PC-9 (cell line): Measurements from ENCODE around the gene CRYBG1. TPM values are rescaled to one million over a fixed set of nuclear protein-coding genes. Genes with fewer than 3 reads are reported as not detected.

Experiments
- BruUV-seq: library from RNA; stranded (reverse); fragments of 400-500 nt; replicated peaks from 2 replicates; lab custom pipeline; 2021; lab: Mats Ljungman, UMichigan
- CTCF ChIA-PET: fragments of 300-600 bp; sonication (Branson Sonifier 250); formaldehyde crosslinking; loops from one replicate; lab custom pipeline; 2022; ENCODE audit warnings: antibody characterized with exemption; lab: Charles Lee
- POLR2A ChIA-PET: fragments of 300-600 bp; sonication (Branson Sonifier 250); formaldehyde crosslinking; loops from one replicate; lab custom pipeline; 2022; ENCODE audit warnings: antibody characterized with exemption; ENCODE audit not compliant: unreplicated experiment; lab: Charles Lee
- DNase-seq, 2 experiments: peaks; one replicate each; pipeline versions ENCODE4 v3.0.0 to v3.0.0-alpha.2; 2015 to 2022; ENCODE audit warnings: mixed read lengths in 1 of 2
- H2AFZ ChIP-seq: fragments of 200-600 bp; sonication (generic); 2 replicates; pipeline ENCODE4 v1.8.1; 2017; ENCODE audit warnings: antibody characterized with exemption
- H3F3A ChIP-seq: fragments of 200-600 bp; sonication (generic); 2 replicates; pipeline ENCODE4 v1.8.1; 2017; ENCODE audit warnings: antibody characterized with exemption, mild to moderate bottlenecking, low read depth; ENCODE audit not compliant: insufficient read depth
- H3K27ac ChIP-seq: fragments of 200-600 bp; sonication (generic); 2 replicates; pipeline ENCODE4 v1.6.1; 2016; ENCODE audit warnings: mixed run types
- H3K27me3 ChIP-seq: fragments of 200-600 bp; sonication (generic); 2 replicates; pipeline ENCODE4 v1.6.1; 2016; ENCODE audit warnings: low read depth, mixed run types; ENCODE audit not compliant: insufficient read depth
- H3K36me3 ChIP-seq: fragments of 200-600 bp; sonication (generic); 2 replicates; pipeline ENCODE4 v1.6.1; 2016; ENCODE audit warnings: low read depth, mixed run types
- H3K4me1 ChIP-seq: fragments of 200-600 bp; sonication (generic); replicated peaks from 2 replicates; pipeline ENCODE4 v1.6.1; 2016; ENCODE audit warnings: mixed run types; ENCODE audit not compliant: insufficient read depth
- H3K4me2 ChIP-seq: fragments of 200-600 bp; sonication (generic); 2 replicates; pipeline ENCODE4 v1.6.1; 2017; ENCODE audit warnings: mixed run types
- H3K4me3 ChIP-seq: fragments of 200-600 bp; sonication (generic); 2 replicates; pipeline ENCODE4 v1.6.1; 2016; ENCODE audit warnings: mixed run types
- H3K79me2 ChIP-seq: fragments of 200-600 bp; sonication (generic); 2 replicates; pipeline ENCODE4 v1.6.1; 2017; ENCODE audit warnings: low read depth, mixed run types
- H3K9me2 ChIP-seq: fragments of 200-600 bp; sonication (generic); 2 replicates; pipeline ENCODE4 v1.8.1; 2017; ENCODE audit warnings: mild to moderate bottlenecking; ENCODE audit not compliant: insufficient read depth
- H3K9me3 ChIP-seq: fragments of 200-600 bp; sonication (generic); 2 replicates; pipeline ENCODE4 v1.8.1; 2016; ENCODE audit warnings: low read depth; ENCODE audit not compliant: insufficient read depth
- H4K20me1 ChIP-seq: fragments of 200-600 bp; sonication (generic); 2 replicates; pipeline ENCODE4 v1.8.1; 2017; ENCODE audit not compliant: insufficient read depth
- EZH2 ChIP-seq: fragments of 200-600 bp; sonication (generic); IDR thresholded peaks from 2 replicates; pipeline ENCODE4 v1.8.0; 2017; ENCODE audit warnings: antibody characterized with exemption, low read depth
- intact Hi-C: fragments of 100-400 bp; cut with micrococcal nuclease; formaldehyde crosslinking; loops from one replicate; pipeline ENCODE4 v1.10.0; 2022; ENCODE audit not compliant: unreplicated experiment
- total RNA-seq: library from RNA; stranded (reverse); gene quantifications from 2 replicates; pipeline ENCODE4 v1.2.3, GENCODE V29; 2021
- TF ChIP-seq, protein P1 (sequence below): fragments of 200-600 bp; sonication (generic); conservative IDR thresholded peaks from 2 replicates; pipeline ENCODE4 v1.6.1; 2017; ENCODE audit warnings: mixed run types, antibody characterized with exemption, mild to moderate bottlenecking, moderate library complexity

Gene CRYBG1
- total RNA-seq, 1 experiment from 2014 or later: 49.3 TPM

DNA sequence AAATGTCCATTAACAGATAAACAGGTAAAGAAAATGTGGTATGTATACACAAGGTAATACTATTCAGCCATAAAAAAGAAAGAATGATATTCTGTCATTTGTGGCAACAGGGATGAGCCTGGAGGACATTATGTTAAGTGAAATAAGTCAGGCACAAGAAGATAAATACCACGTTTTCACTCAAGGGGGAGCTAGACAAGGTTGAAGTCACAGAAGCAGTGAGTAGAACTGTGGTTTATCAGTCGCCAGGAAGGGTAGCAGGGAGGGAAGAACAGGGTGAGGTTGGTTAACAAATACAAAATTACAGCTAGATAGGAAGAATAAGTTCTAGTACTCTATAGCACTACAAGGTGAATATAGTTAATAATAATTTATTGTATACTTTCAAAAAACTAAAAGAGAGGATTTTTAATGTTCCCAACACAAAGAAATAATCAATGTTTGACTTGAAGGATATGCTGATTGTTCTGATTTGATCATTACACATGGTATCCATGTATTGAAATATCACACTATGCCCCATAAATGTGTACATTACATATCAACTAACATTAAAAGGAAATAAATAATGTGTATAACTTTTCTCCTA, 247.7 kb downstream of the CRYBG1 start:
- Histone ChIP-seq H3K9me2 (no peaks in the 10 kb centered on the region), H3K4me1 (no peaks in the 10 kb centered on the region), H4K20me1 (no peaks in the 10 kb centered on the region), H3F3A (no peaks in the 10 kb centered on the region), H3K4me2 (no peak overlapping the region), H3K27me3 (no peaks in the 10 kb centered on the region), H3K4me3 (no peak overlapping the region), H3K9me3 (no peaks in the 10 kb centered on the region), H3K27ac (no peak overlapping the region), H2AFZ (no peak overlapping the region), H3K36me3 (0 out of 2 replicates have a peak, but pooled peaks cover 12% of the 10 kb centered on the region), H3K79me2 (no peaks in the 10 kb centered on the region)
- no TSS peak for BruUV-seq
- peak; percentile 10 to 47 for DNase-seq
- TF ChIP-seq, protein P1, sequence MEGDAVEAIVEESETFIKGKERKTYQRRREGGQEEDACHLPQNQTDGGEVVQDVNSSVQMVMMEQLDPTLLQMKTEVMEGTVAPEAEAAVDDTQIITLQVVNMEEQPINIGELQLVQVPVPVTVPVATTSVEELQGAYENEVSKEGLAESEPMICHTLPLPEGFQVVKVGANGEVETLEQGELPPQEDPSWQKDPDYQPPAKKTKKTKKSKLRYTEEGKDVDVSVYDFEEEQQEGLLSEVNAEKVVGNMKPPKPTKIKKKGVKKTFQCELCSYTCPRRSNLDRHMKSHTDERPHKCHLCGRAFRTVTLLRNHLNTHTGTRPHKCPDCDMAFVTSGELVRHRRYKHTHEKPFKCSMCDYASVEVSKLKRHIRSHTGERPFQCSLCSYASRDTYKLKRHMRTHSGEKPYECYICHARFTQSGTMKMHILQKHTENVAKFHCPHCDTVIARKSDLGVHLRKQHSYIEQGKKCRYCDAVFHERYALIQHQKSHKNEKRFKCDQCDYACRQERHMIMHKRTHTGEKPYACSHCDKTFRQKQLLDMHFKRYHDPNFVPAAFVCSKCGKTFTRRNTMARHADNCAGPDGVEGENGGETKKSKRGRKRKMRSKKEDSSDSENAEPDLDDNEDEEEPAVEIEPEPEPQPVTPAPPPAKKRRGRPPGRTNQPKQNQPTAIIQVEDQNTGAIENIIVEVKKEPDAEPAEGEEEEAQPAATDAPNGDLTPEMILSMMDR: peak; percentile 89
- TF ChIP-seq EZH2: no peak
- intact Hi-C loops: loop anchor here (1.0 to 2.0 kb wide), 2 partner anchors 191 to 371 kb away; no protein-coding TSS in a partner anchor
- ChIA-PET POLR2A (no interaction called here), CTCF (interaction anchor here (1.5 to 1.6 kb wide), 2 partner anchors 196 to 371 kb away, joined by 4 to 5 read pairs; no protein-coding TSS in a partner anchor)

DNA sequence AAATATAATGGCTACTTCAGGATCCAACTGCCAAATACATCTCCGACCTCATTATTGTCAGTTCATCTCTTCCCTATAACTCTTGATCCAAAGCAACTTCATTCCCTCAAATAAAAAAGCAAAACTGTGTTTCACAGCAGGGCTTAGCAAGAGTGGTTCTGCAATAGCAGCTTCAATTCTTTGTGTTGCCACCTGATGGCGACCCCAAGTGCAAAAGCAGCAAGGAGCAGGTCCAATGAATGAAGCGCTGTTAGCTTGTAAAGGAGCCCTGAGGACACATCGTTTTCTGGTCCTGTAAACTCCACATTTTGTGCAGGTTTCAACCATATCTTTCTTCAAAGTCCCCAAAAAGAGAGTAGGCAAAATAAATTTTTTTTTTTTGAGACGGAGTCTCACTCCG, 249.2 kb downstream of the CRYBG1 start:
- Histone ChIP-seq H3K27ac (no peak overlapping the region), H2AFZ (no peak overlapping the region), H3K27me3 (no peaks in the 10 kb centered on the region), H3K4me3 (no peak overlapping the region), H3K79me2 (no peaks in the 10 kb centered on the region), H3K36me3 (0 out of 2 replicates have a peak, but pooled peaks cover 12% of the 10 kb centered on the region), H3K4me1 (no peaks in the 10 kb centered on the region), H3K4me2 (no peak overlapping the region), H3K9me3 (no peaks in the 10 kb centered on the region), H3K9me2 (no peaks in the 10 kb centered on the region), H4K20me1 (no peaks in the 10 kb centered on the region), H3F3A (no peaks in the 10 kb centered on the region)
- ChIA-PET POLR2A (interaction anchor here (0.5 to 0.7 kb wide), 4 partner anchors 137 to 1524 kb away, joined by 3 to 7 read pairs (median 5); no protein-coding TSS in a partner anchor), CTCF (interaction anchor here (0.5 to 0.7 kb wide), 5 partner anchors 31 to 297 kb away, joined by 3 to 4 read pairs (median 3); no protein-coding TSS in a partner anchor)
- intact Hi-C loops: loop anchor here (2.0 kb wide), 1 partner anchor 189 kb away; no protein-coding TSS in a partner anchor
- TF ChIP-seq, protein P1: peak; percentile 66
- TF ChIP-seq EZH2: no peak
- DNase-seq: peak in 1 of 2 experiments; percentile 29
- no TSS peak for BruUV-seq

DNA sequence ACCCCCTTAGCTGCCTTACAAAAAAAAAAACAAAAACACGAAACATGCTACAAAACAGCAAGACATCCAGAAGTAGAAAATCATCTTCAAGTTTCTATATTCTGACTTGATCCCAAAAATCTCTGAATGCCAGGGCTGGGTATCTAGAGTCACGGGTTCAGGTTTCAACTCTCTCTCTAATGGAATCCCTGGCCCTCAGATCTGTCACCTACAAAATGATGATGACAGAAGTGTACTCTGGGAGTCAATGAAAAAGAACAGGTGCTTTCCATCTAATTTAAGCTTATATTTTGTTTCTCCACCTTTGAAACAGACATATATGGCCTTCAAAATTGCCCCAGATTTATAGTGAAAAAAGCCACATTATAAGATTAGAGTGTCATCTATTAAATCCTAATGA, 250.5 kb downstream of the CRYBG1 start:
- ChIA-PET CTCF (no interaction called here), POLR2A (interaction anchor here (0.6 kb wide), 1 partner anchor 356 kb away, joined by 4 read pairs; no protein-coding TSS in a partner anchor)
- Histone ChIP-seq H3K9me3 (no peaks in the 10 kb centered on the region), H3K4me3 (no peak overlapping the region), H3K9me2 (no peaks in the 10 kb centered on the region), H2AFZ (no peak overlapping the region), H3K27ac (no peak overlapping the region), H3K4me2 (no peak overlapping the region), H4K20me1 (no peaks in the 10 kb centered on the region), H3K4me1 (no peaks in the 10 kb centered on the region), H3F3A (no peaks in the 10 kb centered on the region), H3K79me2 (no peaks in the 10 kb centered on the region), H3K36me3 (0 out of 2 replicates have a peak, but pooled peaks cover 12% of the 10 kb centered on the region), H3K27me3 (no peaks in the 10 kb centered on the region)
- TF ChIP-seq, protein P1: no peak
- no peak for TF ChIP-seq EZH2
- no TSS peak for BruUV-seq
- no peak for DNase-seq
- intact Hi-C loops: no loop called here
